B cell (primary cell): ENCODE results near the gene ETV6.
"Not testable (repeated sequence)": the region's sequence is repeated elsewhere in the genome, so short reads cannot be mapped to it uniquely, and the experiment has no call there.

ENCODE experiments used
- CTCF ChIP-seq: fragments of 200-600 bp; IDR thresholded peaks from one replicate; pipeline ENCODE4 v1.8.0; 2022; ENCODE audit warnings: antibody characterized with exemption, mild to moderate bottlenecking
- EZH2 ChIP-seq: IDR thresholded peaks from 2 replicates; pipeline ENCODE4 v1.6.1; 2012; ENCODE audit warnings: borderline replicate concordance, low read depth, mild to moderate bottlenecking, moderate library complexity, low read length; ENCODE audit not compliant: insufficient read depth, poor library complexity, severe bottlenecking

GRCh38 chr12:11681695-11682094, 32.2 kb downstream of the ETV6 start:
- not testable (repeated sequence) for TF ChIP-seq CTCF, EZH2
